ENCODE results near the gene AGBL5.

GRCh38 chr2:27058210-27058609 is 6.7 kb downstream of the AGBL5 start:
- TF ChIP-seq, protein P1, sequence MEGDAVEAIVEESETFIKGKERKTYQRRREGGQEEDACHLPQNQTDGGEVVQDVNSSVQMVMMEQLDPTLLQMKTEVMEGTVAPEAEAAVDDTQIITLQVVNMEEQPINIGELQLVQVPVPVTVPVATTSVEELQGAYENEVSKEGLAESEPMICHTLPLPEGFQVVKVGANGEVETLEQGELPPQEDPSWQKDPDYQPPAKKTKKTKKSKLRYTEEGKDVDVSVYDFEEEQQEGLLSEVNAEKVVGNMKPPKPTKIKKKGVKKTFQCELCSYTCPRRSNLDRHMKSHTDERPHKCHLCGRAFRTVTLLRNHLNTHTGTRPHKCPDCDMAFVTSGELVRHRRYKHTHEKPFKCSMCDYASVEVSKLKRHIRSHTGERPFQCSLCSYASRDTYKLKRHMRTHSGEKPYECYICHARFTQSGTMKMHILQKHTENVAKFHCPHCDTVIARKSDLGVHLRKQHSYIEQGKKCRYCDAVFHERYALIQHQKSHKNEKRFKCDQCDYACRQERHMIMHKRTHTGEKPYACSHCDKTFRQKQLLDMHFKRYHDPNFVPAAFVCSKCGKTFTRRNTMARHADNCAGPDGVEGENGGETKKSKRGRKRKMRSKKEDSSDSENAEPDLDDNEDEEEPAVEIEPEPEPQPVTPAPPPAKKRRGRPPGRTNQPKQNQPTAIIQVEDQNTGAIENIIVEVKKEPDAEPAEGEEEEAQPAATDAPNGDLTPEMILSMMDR (IDR thresholded peaks at IDR 0.05; ENCODE audit: borderline replicate concordance, extremely low read depth, low read length, poor library complexity, severe bottlenecking), result no peak
- TF ChIP-seq EZH2 (IDR thresholded peaks at IDR 0.05; ENCODE audit: borderline replicate concordance, low read depth, low read length, severe bottlenecking), result no peak

Data from DND-41 (cell line).